ENCODE results near the gene ADGRD2.

- TF ChIP-seq EZH2phosphoT487 (IDR thresholded peaks at IDR 0.05; ENCODE audit: borderline replicate concordance, low read length) (no peak), CTCF (IDR thresholded peaks at IDR 0.05; ENCODE audit: low read depth, low read length, poor library complexity, severe bottlenecking) (no peak)
Observed at GRCh38 chr9:124403246-124403645, 47.0 kb upstream of the ADGRD2 start.

Measured in DOHH2 (cell line).